ENCODE data around the gene TBC1D4. TPM values are rescaled to one million over a fixed set of nuclear protein-coding genes. Genes with fewer than 3 reads are reported as not detected.

The TBC1D4 gene
- total RNA-seq, 2 donors from 2014 or later: 16.7 to 27.9 TPM

DNA sequence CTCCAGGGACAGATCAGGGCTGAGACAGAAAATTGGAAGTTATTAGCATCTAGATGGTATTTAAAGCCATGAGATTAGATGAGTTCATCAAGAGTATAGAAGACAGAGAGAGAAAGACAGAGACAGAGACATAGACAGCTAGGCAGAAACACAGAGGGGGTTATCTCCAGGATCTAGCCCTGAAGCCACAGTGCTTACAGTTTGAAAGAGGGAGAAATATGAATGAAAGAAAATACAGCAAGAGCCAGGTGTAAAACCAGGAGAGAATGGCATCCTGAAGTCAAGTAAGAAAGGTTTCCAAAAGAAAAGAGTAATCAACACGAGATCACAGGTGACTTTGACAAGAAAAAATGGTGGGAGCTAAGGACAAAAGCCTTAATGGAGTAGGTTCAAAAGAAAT is 111.2 kb downstream of the TBC1D4 start:
- no peak overlapping the region for H3K9ac ChIP-seq (ENCODE audit: low read depth in 2 of 2, low read length in 2 of 2)
- no peak overlapping the region for H3K27ac ChIP-seq
- no peaks in the 10 kb centered on the region for H3K36me3 ChIP-seq
- no peaks in the 10 kb centered on the region for H3K9me3 ChIP-seq
- H3K4me1 ChIP-seq: no peaks in the 10 kb centered on the region
- H3K27me3 ChIP-seq: no peaks in the 10 kb centered on the region
- TF ChIP-seq, protein P1, sequence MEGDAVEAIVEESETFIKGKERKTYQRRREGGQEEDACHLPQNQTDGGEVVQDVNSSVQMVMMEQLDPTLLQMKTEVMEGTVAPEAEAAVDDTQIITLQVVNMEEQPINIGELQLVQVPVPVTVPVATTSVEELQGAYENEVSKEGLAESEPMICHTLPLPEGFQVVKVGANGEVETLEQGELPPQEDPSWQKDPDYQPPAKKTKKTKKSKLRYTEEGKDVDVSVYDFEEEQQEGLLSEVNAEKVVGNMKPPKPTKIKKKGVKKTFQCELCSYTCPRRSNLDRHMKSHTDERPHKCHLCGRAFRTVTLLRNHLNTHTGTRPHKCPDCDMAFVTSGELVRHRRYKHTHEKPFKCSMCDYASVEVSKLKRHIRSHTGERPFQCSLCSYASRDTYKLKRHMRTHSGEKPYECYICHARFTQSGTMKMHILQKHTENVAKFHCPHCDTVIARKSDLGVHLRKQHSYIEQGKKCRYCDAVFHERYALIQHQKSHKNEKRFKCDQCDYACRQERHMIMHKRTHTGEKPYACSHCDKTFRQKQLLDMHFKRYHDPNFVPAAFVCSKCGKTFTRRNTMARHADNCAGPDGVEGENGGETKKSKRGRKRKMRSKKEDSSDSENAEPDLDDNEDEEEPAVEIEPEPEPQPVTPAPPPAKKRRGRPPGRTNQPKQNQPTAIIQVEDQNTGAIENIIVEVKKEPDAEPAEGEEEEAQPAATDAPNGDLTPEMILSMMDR (IDR thresholded peaks at IDR 0.05): no peak
- intact Hi-C loops (cut with DNase I): loop anchor here (5.0 kb wide), 2 partner anchors 112 to 167 kb away; partner anchors contain the start of genes COMMD6 and TBC1D4
- DNase-seq: no peak
- H3K4me3 ChIP-seq: no peak overlapping the region

DNA sequence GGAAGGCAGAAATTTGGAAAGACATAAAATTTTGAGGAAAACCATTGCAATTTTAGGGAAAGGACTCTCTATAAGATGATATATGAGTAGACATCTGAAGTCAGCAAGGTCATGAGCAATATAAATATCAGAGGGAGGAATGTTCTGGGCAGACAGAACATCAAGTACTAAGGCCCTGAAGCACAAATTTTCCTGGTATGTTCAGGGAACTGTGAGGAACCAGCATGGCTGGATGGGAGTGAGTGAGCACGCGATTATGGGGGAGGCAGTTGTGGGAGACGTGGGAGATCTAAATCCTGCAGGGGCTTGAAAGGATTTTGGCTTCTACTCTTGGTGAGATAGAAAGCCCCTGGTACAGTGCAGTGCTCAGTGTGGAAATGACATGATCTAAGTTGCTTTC is 112.0 kb downstream of the TBC1D4 start:
- Histone ChIP-seq H3K4me1 (no peaks in the 10 kb centered on the region), H3K9ac (ENCODE audit: low read depth in 2 of 2, low read length in 2 of 2) (no peak overlapping the region), H3K9me3 (no peaks in the 10 kb centered on the region), H3K27me3 (no peaks in the 10 kb centered on the region), H3K4me3 (no peak overlapping the region), H3K36me3 (no peaks in the 10 kb centered on the region), H3K27ac (no peak overlapping the region)
- TF ChIP-seq, protein P1 (IDR thresholded peaks at IDR 0.05): no peak
- no peak for DNase-seq
- intact Hi-C loops (cut with DNase I): loop anchor here (5.0 kb wide), 2 partner anchors 112 to 167 kb away; partner anchors contain the start of genes COMMD6 and TBC1D4

DNA sequence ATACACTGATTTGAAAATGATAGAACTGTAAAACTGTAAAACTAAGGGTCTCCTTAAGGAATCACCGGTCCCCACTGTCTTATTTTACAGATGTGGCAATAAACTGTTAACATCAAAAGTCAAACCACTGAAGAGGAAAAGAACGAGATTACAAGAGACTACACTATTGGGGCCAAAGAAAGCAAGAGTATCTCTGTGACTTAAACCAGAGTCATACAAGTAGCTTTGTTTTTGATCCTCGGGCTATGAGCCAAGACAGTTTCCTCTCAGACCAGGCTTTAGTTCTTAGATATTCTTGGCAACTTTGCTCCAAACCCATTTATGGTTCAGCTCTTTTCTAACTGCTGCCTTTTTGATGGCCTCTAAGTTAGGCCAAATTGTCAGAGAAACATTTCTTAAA is 113.8 kb downstream of the TBC1D4 start:
- intact Hi-C loops (cut with DNase I): no loop called here
- H3K27ac ChIP-seq: no peak overlapping the region
- no peak for DNase-seq
- TF ChIP-seq, protein P1 (IDR thresholded peaks at IDR 0.05): no peak
- no peak overlapping the region for H3K9ac ChIP-seq (ENCODE audit: low read depth in 2 of 2, low read length in 2 of 2)
- H3K27me3 ChIP-seq: no peaks in the 10 kb centered on the region
- no peaks in the 10 kb centered on the region for H3K9me3 ChIP-seq
- H3K4me3 ChIP-seq: no peak overlapping the region
- no peaks in the 10 kb centered on the region for H3K36me3 ChIP-seq
- no peaks in the 10 kb centered on the region for H3K4me1 ChIP-seq

DNA sequence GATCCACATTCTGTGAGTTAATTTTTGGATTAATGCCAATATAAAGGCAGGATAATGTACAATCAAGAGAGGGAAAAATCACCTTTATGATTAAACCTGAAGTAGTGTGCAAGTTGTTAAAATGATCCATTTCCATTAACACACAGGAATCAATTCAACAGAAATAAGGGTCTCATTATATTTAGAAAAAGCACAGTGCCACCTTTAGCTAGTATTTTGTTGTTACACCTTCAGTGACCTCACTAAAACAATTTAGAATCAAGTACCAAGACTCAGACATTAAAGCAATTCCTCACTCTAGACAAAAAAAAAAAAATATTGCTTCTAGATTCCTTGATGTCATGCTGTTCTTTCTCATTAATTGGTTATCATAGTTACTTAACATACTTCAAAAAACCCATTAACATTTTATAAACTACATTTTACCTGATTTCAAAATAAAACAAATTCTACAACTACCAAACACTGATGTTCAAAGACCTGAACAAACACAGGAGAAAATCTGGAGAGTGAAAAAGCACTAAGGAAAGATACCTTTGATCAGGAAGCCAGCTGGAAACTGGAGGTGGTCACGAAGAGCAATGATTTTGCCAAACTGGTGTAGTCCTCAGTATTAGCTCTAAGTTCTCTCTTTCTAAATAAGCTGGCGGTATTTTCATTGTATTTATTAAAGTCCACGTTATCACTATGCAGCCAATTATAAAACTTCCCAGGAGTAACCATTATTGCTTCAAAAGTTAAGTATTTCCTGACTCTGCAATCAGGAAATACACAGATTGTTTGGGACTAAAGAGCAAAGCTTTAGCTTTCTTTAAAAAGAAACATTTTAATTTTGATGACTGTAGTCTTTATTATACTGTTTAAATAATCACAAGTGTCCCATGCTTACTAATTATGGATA is 115.3 kb downstream of the TBC1D4 start:
- Histone ChIP-seq H3K4me1 (no peaks in the 10 kb centered on the region), H3K27me3 (no peaks in the 10 kb centered on the region), H3K9ac (ENCODE audit: low read depth in 2 of 2, low read length in 2 of 2) (no peak overlapping the region), H3K36me3 (no peaks in the 10 kb centered on the region), H3K9me3 (no peaks in the 10 kb centered on the region), H3K4me3 (no peak overlapping the region), H3K27ac (no peak overlapping the region)
- intact Hi-C loops (cut with DNase I): no loop called here
- TF ChIP-seq, protein P1 (IDR thresholded peaks at IDR 0.05): no peak
- DNase-seq: no peak

DNA sequence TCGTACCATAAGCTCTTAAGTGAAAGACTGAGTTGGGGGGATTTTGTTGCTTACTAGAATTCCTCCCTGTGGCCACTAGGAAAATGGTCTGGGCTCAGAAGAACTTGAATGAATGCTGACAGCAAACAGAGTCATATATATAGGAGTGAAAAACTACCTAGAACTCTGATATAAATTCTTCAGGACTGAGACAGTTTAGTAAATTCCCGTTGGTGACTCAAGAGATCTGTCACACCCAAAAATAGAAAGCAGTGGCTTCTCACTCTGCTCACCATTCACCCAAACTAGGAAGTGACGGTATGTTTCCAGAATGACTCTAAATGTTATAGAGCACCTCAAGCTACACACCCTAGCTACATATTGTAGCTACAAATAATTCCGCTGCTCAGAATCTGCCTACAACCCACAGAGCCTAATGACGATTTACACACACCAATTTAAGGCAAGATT is 116.2 kb downstream of the TBC1D4 start:
- TF ChIP-seq, protein P1 (IDR thresholded peaks at IDR 0.05): no peak
- no peak for DNase-seq
- Histone ChIP-seq H3K9me3 (no peaks in the 10 kb centered on the region), H3K9ac (ENCODE audit: low read depth in 2 of 2, low read length in 2 of 2) (no peak overlapping the region), H3K27me3 (no peaks in the 10 kb centered on the region), H3K4me3 (no peak overlapping the region), H3K36me3 (no peaks in the 10 kb centered on the region), H3K4me1 (no peaks in the 10 kb centered on the region), H3K27ac (no peak overlapping the region)
- intact Hi-C loops (cut with DNase I): no loop called here

Measured in colonic mucosa (tissue), 4 donors.